Upper lobe of right lung (tissue), 1 donor: Measurements from ENCODE around the gene TAPBP. TPM values are rescaled to one million over a fixed set of nuclear protein-coding genes. Genes with fewer than 3 reads are reported as not detected.

Experiments
- ATAC-seq: fragments of 200-7000 bp; cut with Tn5 transposase; one replicate; pipeline ENCODE4 v1.9.1; 2020; ENCODE audit warnings: mild to moderate bottlenecking, moderate library complexity
- DNase-seq: peaks from one replicate; pipeline ENCODE4 v3.0.0-alpha.2; 2020
- H3K27ac ChIP-seq: fragments of 200-600 bp; one replicate; pipeline ENCODE4 v1.8.0; 2022
- H3K27me3 ChIP-seq: fragments of 200-600 bp; one replicate; pipeline ENCODE4 v1.8.0; 2022; ENCODE audit warnings: mild to moderate bottlenecking
- H3K36me3 ChIP-seq: fragments of 200-600 bp; one replicate; pipeline ENCODE4 v1.8.0; 2022
- H3K4me1 ChIP-seq: fragments of 200-600 bp; one replicate; pipeline ENCODE4 v1.8.0; 2022
- H3K4me3 ChIP-seq: fragments of 200-600 bp; one replicate; pipeline ENCODE4 v1.8.0; 2022; ENCODE audit warnings: mild to moderate bottlenecking
- H3K9me3 ChIP-seq: fragments of 200-600 bp; one replicate; pipeline ENCODE4 v1.8.0; 2022
- intact Hi-C: fragments of 100-400 bp; cut with DNase I; formaldehyde crosslinking; loops from one replicate; pipeline ENCODE4 v1.11.0; 2022
- total RNA-seq: library from RNA; stranded (reverse); fragmentation: NEBNext Ultra II Directional; extraction: Animal tissue kit (Norgen Biotek cat#: 25700); gene quantifications from one replicate; pipeline ENCODE4 v1.2.1, GENCODE V29; 2021
- TF ChIP-seq, protein P1 (sequence below): fragments of 200-600 bp; IDR thresholded peaks from one replicate; pipeline ENCODE4 v1.8.0; 2022; ENCODE audit warnings: antibody characterized with exemption
- donor health status: DM: no; HTN: yes; CAD: no; lungs with severe emphysema.

TAPBP gene
- total RNA-seq, 1 donor from 2014 or later, result 191 TPM

DNA sequence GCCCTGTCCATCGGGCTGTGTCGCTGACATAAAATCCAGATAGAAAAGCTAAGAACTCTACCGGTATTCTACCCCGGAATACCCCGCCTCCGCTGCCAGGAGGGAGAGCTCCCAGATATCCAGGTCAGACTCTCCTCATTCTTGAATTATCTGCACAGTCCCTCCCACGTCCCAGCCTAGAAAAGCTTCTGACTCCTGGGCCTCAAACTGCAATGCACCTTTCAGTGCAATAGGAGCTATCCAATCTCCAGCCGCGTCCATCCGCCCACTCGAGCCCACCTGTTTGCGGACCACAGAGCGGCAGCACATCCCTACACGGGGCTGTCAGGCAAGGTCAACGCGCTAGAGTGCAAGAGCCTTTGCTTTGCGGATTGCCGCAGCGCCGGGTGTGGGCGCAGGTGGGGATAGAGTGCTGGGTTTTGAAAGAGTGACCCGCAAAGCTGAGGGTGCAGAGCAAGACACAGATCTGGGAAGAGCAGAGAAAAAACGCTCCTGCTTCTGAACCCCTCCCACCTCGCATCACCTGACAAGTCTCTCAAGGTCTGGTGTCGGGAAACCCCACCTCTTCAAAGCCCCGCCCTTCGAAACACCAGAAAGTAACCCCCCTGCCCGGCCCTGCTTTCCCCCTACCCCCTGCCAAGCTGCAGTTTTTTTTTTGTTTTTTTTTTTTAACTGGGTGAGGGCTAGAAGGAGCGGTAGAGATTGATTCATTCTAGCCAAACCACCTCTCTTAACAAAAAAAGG, 1.3 kb downstream of the TAPBP start:
- peaks cover 37% of the 10 kb centered on the region for H3K4me1 ChIP-seq
- intact Hi-C loops, result no loop called here
- DNase-seq, result peak; percentile 88
- TF ChIP-seq, protein P1, sequence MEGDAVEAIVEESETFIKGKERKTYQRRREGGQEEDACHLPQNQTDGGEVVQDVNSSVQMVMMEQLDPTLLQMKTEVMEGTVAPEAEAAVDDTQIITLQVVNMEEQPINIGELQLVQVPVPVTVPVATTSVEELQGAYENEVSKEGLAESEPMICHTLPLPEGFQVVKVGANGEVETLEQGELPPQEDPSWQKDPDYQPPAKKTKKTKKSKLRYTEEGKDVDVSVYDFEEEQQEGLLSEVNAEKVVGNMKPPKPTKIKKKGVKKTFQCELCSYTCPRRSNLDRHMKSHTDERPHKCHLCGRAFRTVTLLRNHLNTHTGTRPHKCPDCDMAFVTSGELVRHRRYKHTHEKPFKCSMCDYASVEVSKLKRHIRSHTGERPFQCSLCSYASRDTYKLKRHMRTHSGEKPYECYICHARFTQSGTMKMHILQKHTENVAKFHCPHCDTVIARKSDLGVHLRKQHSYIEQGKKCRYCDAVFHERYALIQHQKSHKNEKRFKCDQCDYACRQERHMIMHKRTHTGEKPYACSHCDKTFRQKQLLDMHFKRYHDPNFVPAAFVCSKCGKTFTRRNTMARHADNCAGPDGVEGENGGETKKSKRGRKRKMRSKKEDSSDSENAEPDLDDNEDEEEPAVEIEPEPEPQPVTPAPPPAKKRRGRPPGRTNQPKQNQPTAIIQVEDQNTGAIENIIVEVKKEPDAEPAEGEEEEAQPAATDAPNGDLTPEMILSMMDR, result no peak
- ATAC-seq, result peak; percentile 54
- H3K36me3 ChIP-seq, result peaks cover 31% of the 10 kb centered on the region
- H3K27ac ChIP-seq, result peak overlapping the region; percentile 99
- no peaks in the 10 kb centered on the region for H3K27me3 ChIP-seq
- no peaks in the 10 kb centered on the region for H3K9me3 ChIP-seq
- peak overlapping the region; percentile 92 for H3K4me3 ChIP-seq

DNA sequence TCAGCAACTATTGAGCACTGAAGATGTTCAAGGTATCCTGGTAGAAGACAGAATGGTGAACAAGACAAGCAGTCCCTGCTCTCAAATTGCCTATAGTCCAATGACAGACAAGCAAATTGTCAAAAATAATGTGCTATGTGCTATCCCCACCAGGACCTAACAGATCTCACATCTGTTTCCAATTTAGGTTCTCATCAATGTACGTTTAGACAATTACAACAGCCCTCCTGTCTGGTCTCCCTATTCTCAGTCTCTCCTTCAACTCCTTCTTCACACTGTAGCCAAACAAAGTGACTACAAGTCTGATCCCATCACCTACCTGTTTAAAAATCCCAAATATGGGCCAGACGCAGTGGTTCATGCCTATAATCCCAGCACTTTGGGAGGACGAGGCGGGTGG, 7.5 kb downstream of the TAPBP start:
- DNase-seq (no peak), ATAC-seq (no peak)
- TF ChIP-seq, protein P1, result no peak
- Histone ChIP-seq H3K4me1 (peaks cover 12% of the 10 kb centered on the region), H3K9me3 (no peaks in the 10 kb centered on the region), H3K4me3 (no peak overlapping the region), H3K36me3 (peaks cover 77% of the 10 kb centered on the region), H3K27me3 (no peaks in the 10 kb centered on the region), H3K27ac (no peak overlapping the region)
- intact Hi-C loops, result no loop called here

DNA sequence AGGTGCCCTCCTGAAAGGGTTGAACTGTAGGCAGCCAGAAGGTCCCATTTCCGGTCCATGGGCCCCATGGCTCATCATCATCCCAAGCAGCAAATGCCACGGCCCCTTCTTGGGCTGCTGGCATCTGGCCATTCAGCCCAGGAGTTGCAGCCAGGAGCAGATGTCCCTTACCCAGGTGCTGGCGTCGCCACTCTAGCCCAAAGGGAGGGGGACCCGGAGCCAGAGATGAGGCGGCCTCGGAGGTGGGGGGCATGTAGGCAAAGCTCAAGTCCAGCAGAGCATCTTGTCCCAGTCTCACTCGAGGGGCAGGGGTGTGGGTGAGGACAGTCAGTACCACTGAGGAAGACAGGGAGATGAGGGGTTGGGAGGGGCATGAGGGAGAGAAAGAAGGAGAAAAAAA, 8.8 kb downstream of the TAPBP start:
- TF ChIP-seq, protein P1, result no peak
- peaks cover 15% of the 10 kb centered on the region for H3K4me1 ChIP-seq
- no peak for DNase-seq
- intact Hi-C loops, result no loop called here
- no peaks in the 10 kb centered on the region for H3K9me3 ChIP-seq
- no peaks in the 10 kb centered on the region for H3K27me3 ChIP-seq
- H3K27ac ChIP-seq, result no peak overlapping the region
- peaks cover 67% of the 10 kb centered on the region for H3K36me3 ChIP-seq
- no peak overlapping the region for H3K4me3 ChIP-seq
- no peak for ATAC-seq

DNA sequence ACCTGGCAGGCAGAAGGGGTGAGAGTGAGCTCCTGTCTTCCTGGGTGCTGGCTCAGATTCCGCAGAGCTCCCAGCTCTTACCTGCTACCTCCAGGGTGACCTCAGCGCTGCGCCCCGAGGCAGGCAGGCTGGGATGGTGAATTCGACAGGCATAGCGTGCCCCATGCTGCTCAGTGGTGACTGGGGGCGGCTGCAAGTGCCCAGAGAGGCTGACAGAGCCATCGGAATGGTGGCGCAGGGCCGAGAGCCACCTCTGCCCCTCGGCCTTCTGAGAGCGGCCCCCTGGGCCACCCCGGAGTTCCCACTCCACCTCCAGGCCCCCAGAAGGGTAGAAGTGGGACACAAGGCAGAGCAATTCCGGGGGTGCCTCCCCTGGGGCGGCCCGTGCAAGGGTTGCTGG, 9.7 kb downstream of the TAPBP start:
- DNase-seq (no peak), ATAC-seq (no peak)
- H3K36me3 ChIP-seq, result peaks cover 61% of the 10 kb centered on the region
- no peaks in the 10 kb centered on the region for H3K9me3 ChIP-seq
- no peak overlapping the region for H3K4me3 ChIP-seq
- H3K27me3 ChIP-seq, result no peaks in the 10 kb centered on the region
- no peak overlapping the region for H3K27ac ChIP-seq
- intact Hi-C loops, result no loop called here
- TF ChIP-seq, protein P1, result no peak
- peaks cover 17% of the 10 kb centered on the region for H3K4me1 ChIP-seq

DNA sequence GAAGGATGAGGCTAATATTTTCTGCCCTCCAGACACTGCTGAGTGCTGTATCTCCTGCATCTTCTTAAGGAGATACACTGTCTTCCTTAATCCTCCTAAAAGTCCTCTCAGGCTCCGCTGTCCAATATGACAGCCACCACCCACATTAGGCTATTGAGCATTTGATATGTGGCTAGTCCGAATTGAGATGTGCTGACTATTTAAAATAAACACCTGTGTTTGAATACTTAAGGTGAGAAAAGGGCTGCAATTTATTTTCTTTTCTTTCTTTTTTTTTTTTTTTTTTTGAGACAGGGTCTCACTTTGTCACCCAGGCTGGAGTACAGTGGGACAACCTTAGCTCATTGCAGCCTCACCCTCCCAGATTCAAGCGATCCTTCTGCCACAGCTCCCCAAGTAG, 12.0 kb downstream of the TAPBP start:
- TF ChIP-seq, protein P1, result no peak
- peaks cover 49% of the 10 kb centered on the region for H3K36me3 ChIP-seq
- H3K27me3 ChIP-seq, result no peaks in the 10 kb centered on the region
- DNase-seq (no peak), ATAC-seq (no peak)
- no peak overlapping the region for H3K27ac ChIP-seq
- intact Hi-C loops, result no loop called here
- no peaks in the 10 kb centered on the region for H3K9me3 ChIP-seq
- H3K4me3 ChIP-seq, result no peak overlapping the region
- peaks cover 24% of the 10 kb centered on the region for H3K4me1 ChIP-seq
